ENCODE results near the gene NID1.
"Not testable (repeated sequence)": the region's sequence is repeated elsewhere in the genome, so short reads cannot be mapped to it uniquely, and the experiment has no call there.

NID1 gene

DNA sequence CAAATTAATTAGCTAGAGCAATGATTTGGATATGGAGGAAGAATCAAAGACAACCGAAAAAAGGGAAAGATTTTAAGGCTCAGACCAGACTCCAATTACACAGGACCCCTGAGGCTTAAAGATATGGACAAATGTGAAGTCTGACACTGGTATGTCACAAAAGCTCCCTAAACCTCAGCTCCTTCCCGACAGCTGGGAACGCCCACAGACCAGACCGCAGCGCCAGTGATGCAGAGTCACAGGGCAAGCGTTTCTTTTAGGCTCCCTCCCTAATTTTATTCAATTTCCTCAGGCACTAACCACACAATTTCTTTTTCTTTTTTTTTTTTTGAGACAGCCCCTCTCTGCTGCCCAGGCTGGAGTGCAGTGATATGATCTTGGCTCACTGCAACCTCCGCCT, 40.2 kb downstream of the NID1 start:
- ATAC-seq = no peak

DNA sequence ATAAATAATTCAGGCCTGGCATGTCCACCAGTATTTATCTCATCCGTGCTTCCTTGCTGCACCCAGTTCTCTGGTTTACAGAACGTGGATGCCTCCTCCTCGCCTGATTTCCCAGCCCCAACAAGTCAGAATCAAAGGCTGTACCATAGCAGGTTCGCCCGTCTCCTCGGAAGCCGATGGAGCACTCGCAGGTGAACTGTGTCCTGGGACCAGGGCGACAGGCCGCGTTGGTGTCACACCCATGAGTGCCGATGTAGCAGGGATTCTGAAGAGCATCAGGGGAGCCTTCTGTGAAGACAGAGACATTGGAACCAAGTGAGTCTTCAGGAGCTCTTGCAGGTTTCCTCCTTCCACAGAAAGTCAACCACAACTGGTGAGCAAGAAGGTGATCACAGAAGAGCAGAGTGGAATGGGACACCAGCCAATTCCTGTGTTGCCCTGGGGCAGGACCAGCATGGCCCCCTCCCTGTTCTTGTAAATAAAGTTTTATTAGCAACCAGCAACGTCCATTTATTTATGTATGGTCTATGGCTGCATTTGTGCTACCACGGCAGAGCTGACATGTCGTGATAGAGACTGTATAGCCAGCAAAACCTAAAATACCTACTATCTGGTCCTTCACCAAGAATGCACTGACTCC, 40.8 kb downstream of the NID1 start:
- ATAC-seq = no peak

DNA sequence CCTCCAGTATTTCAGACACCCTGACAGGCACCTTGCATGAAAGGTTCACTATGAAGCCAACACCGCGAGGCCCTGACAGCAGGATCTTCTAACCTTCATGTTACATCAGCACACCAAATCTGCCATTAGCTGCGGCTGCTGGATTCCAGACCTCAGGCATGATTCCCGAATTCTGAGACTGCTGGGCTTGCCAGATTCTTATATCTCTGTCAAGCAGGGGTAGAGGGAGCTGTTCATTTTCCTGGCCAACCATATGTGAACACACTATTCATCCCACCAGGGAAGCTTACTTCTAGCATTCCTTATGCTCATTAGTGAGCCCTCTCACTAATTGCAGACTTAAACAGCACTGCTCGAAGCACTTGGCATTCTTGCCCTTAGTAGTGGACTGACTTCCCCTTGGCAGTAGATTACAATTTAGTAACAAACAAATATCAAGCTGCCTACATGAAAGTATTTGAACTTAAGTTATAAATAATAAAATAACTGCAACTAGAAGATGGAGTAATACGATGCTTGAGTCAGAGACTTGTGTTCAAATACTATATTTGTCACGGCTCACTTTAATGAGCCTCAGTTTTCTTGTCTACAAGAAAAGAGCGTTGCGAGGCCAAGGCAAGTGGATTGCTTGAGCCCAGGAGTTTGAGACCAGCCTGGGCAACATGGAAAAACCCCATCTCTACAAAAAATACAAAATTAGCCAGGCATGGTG, 43.3 kb downstream of the NID1 start:
- no peak for ATAC-seq

DNA sequence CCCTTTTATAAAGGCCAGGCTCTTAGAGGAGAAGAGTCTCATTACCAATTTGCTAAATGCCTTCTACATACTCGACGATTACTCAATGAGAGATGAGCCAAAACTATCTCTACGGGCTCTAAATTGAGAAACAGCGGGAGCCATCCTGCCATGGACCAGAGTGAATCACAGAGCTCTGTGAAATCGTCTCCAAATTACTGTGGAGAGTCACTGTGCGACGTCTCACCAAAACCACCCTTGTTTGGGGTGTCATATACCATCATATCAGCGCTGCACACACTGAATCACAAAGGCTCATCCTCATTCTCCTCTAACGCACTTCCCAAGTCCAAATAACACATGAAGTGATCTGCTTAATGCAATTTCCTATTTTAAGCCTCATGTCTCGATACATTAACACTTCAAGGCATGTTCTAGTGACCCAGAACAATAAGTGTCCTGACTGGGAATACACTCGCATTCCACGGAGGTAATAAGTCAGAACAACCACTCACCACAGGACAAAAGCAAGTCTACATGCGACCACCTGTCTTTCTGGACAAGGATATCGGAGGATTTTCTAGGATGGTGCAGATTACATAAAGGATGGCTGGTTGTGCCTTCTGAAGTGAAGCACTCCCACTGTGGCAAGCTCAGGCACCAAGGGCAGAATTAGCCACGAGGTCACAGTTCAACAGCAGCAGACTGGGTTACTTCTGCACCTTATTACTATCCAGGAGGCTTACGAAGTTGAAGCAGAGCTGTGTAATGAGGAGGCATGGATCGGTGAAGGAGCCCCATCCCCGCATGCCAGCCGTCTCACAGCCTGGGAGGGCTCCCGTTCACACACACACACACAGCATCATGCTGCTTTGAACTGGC, 44.3 kb downstream of the NID1 start:
- ATAC-seq = no peak

DNA sequence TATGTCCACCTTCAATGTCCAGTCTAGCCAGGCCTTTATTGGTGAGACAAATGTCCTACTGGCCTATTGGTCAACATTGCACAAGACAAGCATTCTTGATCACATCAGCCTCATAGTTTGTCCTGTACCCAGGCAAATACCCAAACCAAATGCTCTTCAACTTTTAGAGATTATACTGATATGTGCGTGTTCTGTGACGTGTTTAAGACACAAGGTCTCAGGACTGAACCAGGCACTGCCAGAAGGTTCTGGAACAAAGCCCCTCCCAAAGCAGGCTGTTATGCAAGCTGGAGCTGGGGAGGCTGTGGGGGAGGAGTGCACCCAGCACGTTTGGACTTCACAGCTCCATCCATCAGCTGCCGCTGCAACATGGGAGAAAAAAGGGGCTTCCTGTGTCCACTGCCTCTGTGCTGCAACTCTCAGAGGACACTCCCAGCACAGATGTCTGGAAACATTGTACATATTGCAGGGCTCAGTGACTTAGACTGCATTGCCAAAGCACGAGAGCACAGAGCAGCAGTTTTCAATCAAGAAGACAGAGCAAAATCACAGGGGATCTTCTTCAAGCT, 45.9 kb downstream of the NID1 start:
- no peak for ATAC-seq

DNA sequence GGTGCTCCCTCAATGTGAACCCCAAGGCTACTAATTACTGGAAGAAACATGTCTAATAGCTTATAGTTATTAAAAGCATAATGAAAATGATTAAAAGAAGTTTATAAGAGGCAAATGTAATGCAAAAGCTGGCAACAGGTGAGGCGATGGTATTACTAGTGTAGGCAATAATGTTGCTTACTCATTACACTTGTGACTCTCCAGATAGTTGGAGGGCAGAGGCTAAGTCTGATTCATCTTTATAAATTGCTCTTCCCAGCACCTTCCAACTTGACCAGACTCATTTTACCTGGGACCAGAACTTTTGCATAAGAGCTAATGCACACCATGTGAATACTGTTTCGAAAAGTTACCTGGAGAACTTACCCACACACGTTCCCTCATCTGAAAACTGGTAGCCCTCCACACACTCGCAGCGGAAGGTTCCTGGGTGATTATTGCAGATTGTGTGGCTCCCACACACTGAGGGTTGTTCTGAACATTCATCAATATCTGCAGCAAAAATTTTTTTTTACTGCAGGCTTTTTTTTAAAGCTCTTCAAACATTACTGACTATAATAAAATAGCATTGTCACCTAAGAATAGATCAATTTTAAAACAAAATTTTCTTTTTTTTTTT, 48.0 kb downstream of the NID1 start:
- no peak for ATAC-seq

DNA sequence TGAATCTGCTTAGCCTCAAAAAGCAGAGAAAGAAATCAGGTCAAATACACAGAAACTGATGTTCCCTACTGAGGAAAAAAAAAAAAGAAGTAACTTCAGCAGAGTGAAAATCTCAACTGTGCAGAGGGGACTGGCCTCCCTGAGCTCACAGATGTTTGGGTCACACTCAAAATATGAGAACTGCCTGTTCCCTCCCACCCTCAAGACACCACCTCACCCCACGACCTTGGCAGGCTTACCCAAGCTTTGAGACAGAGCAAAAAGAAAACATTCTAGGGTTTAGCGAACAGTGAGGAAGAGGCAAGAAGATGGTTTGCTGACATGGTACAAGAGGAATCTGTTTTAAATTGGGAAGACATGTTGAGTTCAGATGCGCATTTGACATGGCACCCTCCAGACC, 48.8 kb downstream of the NID1 start:
- ATAC-seq = no peak

DNA sequence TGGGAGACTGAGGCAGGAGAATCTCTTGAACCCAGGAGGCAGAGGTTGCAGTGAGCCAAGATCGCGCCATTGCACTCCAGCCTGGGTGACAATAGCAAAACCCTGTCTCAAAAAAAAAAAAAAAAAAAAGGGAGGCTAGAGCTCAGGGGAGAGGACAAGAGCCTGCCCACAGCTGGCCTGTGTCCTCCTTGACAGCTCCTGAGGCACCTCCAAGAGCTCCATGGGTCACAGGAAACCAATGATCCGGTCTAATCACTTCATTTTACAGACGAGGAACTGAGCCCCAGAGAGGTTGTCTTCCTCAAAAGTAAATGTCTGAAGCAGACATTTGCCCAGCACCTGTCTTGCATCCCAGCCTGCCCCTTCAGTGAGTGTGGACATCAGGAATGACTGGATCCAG, 49.4 kb downstream of the NID1 start:
- no peak for ATAC-seq

DNA sequence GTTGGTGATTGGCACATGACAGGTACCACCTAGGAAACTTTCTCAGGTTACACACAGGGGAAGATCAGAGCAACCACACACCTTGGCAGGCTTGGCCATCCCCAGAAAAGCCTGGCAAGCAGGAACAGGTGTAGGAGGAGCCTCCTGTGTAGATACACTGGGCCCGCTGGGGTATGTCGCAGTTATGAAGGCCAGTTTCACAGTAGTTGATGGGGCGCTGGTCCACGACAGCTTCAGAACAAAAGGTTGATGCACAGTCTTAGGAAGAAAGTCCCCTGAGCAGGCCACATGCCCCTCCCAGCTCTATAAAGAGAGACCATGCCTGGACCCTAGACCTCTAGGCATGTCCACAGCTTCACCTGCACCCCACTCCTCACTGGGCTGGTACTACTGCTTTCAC, 51.6 kb downstream of the NID1 start:
- no peak for ATAC-seq

DNA sequence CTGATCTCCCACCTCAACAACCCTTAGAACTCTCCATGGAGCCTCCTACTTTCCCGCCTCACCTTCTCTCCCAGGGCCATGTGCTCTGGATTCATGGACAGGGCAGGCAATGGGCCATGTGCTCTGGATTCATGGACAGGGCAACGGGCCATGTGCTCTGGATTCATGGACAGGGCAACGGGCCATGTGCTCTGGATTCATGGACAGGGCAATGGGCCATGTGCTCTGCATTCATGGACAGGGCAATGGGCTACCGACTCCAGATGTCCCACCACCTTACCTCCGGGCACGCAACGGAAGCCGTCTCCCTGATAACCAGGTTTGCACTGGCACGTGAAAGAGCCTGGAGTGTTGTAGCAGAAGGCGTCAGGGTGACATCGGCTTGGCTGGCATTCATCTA, 53.2 kb downstream of the NID1 start:
- no peak for ATAC-seq

DNA sequence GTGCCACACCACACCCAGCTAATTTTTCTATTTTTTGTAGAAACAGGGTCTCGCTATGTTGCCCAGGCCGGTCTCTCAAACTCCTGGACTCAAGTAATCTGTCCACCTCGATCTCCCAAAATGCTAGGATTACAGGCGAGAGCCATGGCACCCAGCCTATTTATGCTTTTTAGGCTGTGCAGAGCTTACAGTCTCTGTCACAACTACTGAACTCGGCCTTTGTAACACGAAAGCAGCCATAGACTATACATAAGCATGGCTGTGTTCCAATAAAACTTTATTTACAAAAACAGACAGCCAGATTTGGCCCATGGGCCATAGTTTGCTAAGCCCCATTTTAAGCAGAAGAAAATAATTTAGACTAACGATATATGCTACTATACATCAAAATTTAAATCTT, 54.4 kb downstream of the NID1 start:
- ATAC-seq = no peak

DNA sequence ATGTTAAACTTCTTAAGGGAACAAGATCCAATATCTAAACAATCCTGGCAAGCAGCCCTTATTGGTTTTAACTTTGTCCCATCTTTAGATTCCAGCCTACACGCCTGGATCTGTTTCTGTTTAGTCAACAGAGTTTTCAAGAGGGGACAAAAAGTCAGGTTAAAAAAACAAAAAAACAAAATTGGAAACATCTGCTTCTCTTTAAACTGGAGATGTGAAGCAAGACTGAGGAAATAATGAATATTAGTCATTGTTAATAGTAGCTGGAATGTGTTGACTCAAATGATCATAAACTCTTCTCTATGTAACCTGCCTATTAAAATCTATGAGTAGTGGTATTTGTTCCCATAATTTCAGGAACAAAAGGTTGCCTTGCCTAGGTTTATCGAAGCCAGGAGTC, 55.0 kb downstream of the NID1 start:
- ATAC-seq = no peak

DNA sequence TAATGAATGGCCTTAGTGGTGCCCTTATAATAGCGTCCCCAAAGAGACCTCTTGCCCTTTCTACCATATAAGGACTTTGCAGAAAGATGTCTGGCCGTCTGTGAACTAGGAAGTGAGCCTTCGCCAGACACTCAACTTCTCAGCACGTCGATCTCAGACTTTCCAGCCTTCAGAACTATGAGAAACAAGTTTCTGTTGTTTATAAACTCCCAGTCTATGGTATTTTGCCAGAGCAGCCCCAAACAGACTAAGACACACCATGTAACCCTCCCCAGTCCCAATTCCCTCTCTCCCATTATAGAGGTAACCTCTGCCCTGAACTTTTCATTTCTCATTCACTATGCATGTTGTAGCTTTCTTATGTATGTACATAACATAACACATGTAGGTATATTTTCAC, 55.7 kb downstream of the NID1 start:
- ATAC-seq = no peak

DNA sequence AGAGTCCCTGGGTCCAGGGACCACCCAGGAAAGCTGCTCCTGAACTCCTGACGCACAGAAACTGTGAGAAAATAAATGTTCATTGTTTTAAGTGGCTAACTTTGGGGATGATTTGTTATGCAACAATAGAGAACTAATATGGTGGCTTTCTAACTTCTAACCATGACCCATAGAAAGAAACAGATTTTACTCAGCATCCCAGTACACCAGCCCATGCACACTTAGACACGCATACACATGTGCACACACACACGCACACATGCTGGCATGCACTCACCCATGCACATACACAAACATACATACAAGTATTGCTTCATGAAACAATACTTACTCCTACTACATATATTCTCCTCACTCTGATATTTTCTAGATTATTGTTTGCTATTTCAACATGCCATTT, 57.1 kb downstream of the NID1 start:
- ATAC-seq = no peak

DNA sequence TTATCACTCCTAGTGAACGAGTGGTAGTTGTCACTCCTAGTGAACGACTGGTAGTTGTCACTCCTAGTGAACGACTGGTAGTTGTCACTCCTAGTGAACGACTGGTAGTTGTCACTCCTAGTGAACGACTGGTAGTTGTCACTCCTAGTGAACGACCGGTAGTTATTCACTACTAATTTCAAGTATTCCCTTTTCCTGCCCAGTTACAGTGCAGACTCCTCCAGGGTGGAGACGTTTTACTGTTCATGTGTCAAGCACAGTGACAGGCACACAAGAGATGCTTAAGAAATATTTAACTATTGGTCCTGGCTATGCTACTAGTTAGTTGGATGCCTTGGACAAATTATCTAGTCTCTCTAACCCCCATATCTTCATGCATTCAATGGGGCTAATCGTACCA, 61.8 kb downstream of the NID1 start:
- not testable (repeated sequence) for ATAC-seq

DNA sequence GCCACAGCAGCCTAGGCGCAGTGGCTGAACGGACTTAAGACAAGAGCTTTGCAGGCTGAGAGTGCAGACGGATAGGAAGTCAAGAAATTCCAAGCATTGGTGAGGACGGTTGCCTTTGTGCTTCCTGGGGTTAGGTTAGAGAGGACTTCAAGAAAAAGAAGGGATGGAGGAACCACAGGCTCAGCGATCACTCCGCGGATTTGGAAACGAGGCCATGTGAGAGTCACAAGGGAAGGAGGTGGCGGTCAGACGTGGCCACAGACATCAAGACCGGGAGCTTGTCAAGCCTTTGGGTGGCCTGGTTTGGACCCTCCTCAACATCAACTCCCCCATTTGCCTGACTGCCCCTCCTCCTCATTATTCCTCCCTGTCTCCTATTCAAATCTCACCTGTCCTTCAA, 62.3 kb downstream of the NID1 start:
- ATAC-seq = no peak

DNA sequence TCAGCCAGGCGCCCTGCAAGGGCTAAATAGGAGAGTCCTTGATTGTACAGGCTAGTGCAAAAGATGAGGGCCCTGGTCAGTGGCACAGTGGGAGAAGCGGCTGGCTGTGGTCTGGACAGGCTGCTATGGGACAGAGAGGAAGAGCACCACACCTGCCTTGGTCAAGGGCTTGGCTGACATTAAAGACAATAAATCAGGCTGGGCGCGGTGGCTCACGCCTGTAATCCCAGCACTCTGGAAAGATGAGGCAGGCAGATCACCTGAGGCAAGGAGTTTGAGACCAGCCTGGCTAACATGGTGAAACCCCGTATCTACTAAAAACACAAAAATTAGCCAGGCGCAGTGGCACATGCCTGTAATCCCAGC, 62.9 kb downstream of the NID1 start:
- no peak for ATAC-seq

DNA sequence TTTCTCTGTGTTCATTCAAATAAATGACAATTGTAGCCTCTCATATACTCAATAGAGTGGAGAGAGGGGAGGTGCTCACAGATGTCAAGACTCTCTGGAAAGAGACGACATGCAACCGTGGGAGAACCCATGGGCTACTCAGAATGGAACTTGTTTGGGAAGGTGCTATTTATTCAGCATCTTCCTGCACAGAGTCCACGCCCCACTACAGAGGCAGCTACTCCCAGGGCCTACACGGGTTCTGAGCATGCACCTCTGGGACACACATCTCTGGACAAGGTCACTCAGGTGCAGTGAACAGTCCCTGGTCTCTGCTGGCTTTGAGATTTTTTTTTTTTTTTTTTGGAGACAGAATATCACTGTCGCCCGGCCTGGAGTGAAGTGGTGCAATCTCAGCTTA, 64.1 kb downstream of the NID1 start:
- ATAC-seq = no peak

DNA sequence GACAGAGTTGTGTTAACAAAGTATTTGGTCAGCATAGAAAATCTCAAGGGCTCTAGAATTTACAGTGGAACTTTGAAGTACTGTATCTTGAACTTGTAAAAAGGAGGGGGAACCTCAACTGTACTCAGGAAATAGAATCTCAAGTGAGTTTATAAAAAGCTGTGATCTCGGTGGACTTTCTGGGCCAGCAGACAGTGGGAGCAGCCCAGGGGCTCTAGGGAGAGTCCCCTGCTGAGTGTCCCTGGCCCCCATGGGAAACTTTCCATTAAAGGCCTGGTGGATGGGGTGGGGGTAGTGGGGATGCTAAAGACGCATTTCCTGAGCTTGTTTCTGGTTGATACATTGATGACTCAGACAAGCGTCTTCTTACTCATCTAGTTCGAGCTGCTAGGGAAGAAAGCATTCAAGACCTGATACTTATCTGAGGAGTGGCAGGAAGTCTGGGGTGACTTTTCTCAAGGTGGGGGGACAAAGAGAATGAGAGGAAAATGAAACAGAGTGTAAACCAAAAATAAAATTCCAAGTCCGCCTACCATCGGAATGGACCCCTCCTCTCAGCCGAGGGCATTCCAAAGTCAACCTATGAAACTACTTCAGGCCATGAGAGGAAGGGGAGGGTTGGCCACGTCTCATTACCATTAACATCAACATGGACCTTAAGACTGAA, 65.5 kb downstream of the NID1 start:
- ATAC-seq = peak; percentile 93

DNA sequence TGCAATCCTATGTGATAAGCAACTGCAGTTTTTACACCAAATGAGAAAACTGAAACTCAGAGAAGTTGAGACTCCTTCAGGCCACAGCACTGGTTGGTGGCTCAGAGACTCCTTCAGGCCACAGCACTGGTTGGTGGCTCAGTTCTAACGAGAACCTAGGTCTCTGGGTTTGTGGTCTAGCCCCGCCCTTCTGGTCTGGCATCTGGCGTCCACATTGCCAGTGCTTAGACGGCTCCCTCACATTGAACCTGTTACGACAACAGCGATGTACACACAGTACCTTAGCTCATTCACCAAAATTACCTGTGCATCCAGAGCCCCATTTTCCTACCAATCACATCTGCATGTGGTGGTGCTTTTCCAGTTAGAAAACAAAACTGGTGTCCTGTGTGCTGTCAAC, 66.1 kb downstream of the NID1 start:
- peak; percentile 25 to 36 for ATAC-seq

DNA sequence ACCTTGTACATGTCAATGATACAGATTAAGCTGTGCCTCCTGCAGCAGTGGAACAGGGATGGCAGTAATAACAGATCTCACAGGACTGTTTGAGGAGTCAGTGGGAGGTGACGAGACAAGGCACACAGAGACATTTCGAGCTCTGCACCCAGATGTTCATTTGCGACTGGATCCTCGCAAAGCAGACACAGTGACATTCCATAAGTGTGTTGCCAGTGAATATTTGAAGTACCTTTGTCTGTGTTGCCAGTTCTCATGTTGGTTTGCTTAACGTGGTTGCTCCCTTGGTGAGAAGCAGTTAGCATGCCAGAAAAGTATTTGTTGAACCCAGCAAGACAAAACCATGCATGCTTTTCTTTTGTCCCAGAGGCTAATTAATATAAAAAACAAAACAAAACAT, 67.0 kb downstream of the NID1 start:
- no peak for ATAC-seq

DNA sequence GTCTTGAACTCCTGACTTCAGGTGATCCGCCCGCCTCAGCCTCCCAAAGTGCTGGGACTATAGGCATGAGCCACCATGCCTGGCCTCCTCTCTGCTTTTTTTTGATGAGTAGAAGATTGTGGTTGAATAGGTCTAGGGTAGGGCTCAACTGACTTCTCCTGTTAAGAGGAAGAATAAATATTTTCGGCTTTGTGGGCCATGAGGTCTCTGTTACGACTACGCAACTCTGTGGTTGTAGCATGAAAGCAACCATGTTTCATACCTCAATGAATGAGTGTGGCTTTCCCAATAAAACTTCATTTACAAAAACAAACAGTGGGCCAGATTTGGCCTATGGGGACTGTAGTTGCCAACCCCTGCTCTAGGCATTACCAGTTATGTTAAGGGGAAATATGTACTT, 67.8 kb downstream of the NID1 start:
- no peak for ATAC-seq
